DMS114 treated with DMSO at 0.1 percent for 48 hours (cell line): ENCODE measurements around the gene CCNG2.

ENCODE experiments used
- DNase-seq: peaks from one replicate; lab custom pipeline; 2025; ENCODE audit not compliant: unreplicated experiment; lab: John Stamatoyannopoulos, UW

The CCNG2 gene

GRCh38 chr4:77175201-77175611 is 18.2 kb downstream of the CCNG2 start:
- no peak for DNase-seq

GRCh38 chr4:77176640-77177039 is 19.6 kb downstream of the CCNG2 start:
- no peak for DNase-seq

GRCh38 chr4:77177199-77177598 is 20.2 kb downstream of the CCNG2 start:
- DNase-seq, result no peak

GRCh38 chr4:77178560-77178959 is 21.6 kb downstream of the CCNG2 start:
- DNase-seq, result no peak

GRCh38 chr4:77179519-77179918 is 22.5 kb downstream of the CCNG2 start:
- no peak for DNase-seq

- DNase-seq, result no peak
Observed at GRCh38 chr4:77181720-77182119, 24.7 kb downstream of the CCNG2 start.

- no peak for DNase-seq
Observed at GRCh38 chr4:77183777-77184420, 26.9 kb downstream of the CCNG2 start.

- DNase-seq, result no peak
Observed at GRCh38 chr4:77184974-77185373, 28.0 kb downstream of the CCNG2 start.

GRCh38 chr4:77185686-77186085 is 28.7 kb downstream of the CCNG2 start:
- no peak for DNase-seq

- no peak for DNase-seq
Observed at GRCh38 chr4:77187322-77187721, 30.3 kb downstream of the CCNG2 start.

GRCh38 chr4:77188498-77189220 is 31.7 kb downstream of the CCNG2 start:
- DNase-seq, result no peak

GRCh38 chr4:77189412-77189811 is 32.4 kb downstream of the CCNG2 start:
- no peak for DNase-seq

- no peak for DNase-seq
Observed at GRCh38 chr4:77190053-77190452, 33.0 kb downstream of the CCNG2 start.

GRCh38 chr4:77193046-77193445 is 36.0 kb downstream of the CCNG2 start:
- DNase-seq, result no peak

GRCh38 chr4:77193511-77194102 is 36.6 kb downstream of the CCNG2 start:
- no peak for DNase-seq

GRCh38 chr4:77194366-77194765 is 37.4 kb downstream of the CCNG2 start:
- no peak for DNase-seq

GRCh38 chr4:77194989-77195388 is 38.0 kb downstream of the CCNG2 start:
- DNase-seq, result no peak

GRCh38 chr4:77196866-77197265 is 39.9 kb downstream of the CCNG2 start:
- no peak for DNase-seq

GRCh38 chr4:77197361-77197760 is 40.4 kb downstream of the CCNG2 start:
- no peak for DNase-seq

GRCh38 chr4:77197831-77198230 is 40.8 kb downstream of the CCNG2 start:
- DNase-seq, result no peak

- DNase-seq, result no peak
Observed at GRCh38 chr4:77199276-77199675, 42.3 kb downstream of the CCNG2 start.

GRCh38 chr4:77199701-77200100 is 42.7 kb downstream of the CCNG2 start:
- DNase-seq, result no peak
